GM19099 (cell line): ENCODE results near the gene NKX6-2.

ENCODE experiments used
- POLR2A ChIP-seq: IDR thresholded peaks from 3 replicates; pipeline ENCODE4 v1.6.1; 2011; ENCODE audit warnings: low read depth; ENCODE audit not compliant: insufficient read length; ENCODE audit errors: extremely low read depth

The NKX6-2 gene

DNA sequence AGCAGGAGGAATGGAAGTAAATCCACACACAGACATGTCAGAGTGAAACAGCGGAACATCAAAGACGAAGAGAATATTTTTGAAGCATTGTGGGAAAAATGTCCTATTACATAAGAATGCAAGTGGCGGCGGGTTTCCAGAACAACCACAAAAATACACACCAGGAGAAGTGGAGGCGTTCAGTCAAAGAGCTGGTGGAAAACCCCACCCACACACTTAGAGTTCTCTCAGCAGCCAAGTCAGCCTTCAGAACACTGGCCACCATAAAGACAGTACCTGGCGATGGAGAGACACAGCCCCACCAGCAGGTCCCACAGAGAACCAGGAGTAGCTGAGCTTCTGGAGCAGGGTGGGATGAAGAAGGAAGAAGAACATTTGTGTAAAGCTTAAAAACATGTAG, 23.7 kb downstream of the NKX6-2 start:
- no peak for TF ChIP-seq POLR2A

DNA sequence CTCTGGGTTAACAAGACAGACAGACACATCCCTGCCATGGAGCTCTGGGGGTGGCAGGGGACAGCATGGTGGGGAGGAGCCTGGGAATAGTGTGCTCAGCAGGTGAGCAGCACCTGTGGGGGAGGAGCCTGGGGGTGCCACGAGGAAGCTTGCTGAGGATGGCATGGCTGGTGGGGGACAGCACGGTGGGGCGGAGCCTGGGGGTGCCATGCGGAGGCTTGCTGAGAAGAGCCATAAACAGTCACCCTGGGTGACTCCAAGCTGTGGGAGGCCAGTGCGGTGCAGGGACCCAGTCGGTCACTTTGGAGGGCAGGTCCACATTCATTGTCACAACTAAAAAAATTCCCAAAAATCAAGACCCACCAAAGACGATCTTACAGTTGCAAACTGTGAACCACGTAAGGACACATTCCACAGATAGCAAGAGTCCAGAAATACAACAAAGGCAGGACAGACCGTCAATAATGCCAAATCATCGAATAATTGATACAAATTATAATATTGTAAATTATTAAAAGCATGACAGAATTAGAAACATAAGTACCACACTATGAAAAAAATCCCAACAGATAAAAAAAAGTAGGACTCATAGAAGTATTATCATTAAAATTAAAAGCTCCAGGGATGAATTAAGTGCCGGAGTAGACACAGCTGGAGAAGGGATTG, 24.4 kb downstream of the NKX6-2 start:
- no peak for TF ChIP-seq POLR2A

DNA sequence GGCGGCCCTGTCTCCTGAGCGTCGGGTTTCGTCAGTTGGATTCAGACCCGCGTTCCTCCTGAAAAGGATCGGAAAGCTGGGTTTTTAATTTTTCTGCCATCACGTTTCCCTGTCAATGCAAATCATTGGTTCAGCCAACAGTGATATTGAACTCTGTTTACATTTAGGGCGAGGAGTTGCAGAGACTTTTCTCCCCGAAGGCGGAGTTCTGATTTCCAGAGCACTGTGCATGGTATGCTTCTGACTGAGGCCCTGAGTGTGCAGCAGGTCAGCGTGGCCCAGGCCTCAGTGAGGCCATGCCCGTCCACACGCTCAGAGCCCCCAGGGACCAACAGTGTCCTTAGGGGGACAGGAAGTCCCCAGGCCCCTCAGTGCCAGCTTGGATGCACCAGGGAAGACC, 27.1 kb downstream of the NKX6-2 start:
- TF ChIP-seq POLR2A = no peak

DNA sequence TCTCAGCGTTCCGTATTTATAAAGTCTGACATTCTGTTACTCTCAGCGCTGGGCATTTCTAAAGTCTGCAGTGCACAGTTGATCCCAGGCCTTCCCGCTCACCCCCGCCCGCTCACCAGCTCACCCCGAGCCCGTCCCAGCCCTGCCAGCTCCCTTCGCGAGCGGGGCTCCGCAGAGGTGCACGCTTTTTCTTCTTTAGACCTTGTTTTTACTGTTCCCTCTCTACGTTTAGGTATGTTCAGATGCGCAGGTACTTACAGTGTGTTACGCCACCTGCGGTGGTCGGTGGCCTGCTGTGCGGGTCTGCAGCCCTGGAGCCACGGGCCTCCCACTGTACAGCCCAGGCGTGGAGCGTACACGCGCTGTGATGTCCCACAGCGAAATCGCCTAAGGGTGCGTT, 28.8 kb downstream of the NKX6-2 start:
- no peak for TF ChIP-seq POLR2A

DNA sequence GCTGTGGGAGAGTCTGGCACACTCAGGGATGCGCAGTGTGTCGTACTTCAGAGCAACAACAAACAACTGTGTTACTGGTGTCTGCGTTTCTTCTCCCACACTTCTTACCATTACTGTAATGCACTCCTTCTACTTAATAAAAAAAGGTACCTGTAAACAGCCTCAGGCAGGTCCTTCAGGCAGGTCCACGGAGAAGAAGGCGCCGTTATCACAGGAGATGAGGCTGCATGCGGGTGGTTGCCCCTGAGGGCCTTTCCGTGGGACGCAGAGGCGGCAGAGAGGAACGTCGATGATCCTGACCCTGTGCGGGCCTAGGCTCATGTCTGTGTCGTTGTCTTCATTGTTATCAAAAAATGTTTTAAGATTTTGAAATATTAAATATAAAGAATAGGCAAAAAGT, 29.4 kb downstream of the NKX6-2 start:
- no peak for TF ChIP-seq POLR2A

DNA sequence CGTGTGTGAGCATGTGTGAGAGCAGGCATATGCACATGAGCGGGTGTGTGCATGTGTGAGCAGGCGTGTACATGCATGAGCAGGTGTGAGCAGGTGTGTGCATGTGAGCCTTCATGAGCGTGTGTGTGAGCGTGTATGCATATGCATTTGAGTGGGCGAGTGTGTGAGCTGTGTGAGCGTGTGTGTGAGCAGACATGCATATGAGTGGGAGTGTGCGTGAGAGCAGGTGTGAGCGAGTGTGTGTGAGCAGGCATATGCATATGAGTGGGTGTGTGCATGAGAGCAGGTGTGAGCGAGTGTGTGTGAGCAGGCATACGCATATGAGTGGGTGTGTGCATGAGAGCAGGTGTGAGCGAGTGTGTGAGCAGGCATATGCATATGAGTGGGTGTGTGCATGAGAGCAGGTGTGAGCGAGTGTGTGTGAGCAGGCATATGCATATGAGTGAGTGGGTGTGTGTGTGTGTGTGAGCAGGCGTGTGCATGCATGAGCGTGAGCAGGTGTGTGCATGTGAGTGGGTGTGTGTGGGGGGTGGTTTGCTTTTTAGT, 30.7 kb downstream of the NKX6-2 start:
- no peak for TF ChIP-seq POLR2A

DNA sequence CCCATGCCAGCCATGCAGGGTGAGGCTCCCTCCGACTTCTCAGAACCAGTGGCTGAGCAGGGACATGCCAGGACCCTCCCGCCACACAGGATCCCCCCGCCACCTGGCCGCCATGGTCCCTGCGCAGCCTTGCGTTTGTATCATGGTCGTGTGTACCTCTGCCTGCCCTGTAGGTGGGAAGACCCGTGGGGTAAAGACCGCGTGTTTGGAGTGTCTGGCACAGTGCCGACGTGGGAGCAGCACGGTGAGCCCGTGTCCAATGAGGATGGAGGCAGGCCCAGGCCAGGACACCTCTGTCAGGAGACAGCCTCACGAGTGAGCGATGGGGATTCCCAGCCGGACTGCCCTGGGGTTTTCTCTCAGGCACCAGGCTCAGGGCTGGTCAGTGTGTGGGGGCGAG, 31.9 kb downstream of the NKX6-2 start:
- TF ChIP-seq POLR2A = no peak

DNA sequence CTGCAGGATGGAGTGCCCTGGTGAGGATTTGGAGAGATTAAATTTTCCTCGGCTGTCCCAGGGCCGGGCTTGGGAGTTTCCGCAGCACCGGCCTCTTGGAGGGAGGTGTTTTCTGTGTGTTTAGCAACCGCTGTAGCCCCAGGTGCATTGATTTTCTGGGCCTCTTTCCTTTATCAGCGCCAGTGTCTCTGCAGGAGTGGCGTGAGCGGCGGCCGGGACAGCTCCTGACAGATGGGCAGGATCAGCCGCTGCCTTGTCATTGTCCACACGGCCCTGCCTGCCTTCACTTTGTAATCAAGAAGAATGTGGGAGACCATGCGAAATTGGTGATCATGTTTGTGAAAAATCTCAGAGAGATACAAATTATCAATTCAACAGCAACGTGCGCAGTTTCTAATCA, 32.4 kb downstream of the NKX6-2 start:
- TF ChIP-seq POLR2A = no peak

DNA sequence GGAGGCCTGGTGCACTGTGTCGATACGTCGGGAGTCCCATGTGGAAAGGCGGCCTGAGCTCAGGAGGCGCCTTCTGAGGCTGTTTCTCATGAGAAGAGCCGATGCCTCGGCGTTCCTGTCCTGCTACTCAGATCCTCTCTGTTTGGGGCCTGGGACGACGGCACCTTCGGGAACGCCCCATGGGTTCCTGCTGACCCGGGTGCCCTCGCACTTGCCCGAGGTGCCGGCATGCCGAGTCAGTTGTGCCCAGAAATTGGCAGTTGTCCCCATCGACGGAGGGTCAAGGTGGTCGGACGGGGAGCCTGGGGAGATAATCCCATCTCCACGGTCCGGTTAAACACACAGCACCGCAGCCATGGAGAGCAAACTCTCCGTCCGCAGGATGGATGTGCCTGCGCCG, 33.0 kb downstream of the NKX6-2 start:
- TF ChIP-seq POLR2A = no peak

DNA sequence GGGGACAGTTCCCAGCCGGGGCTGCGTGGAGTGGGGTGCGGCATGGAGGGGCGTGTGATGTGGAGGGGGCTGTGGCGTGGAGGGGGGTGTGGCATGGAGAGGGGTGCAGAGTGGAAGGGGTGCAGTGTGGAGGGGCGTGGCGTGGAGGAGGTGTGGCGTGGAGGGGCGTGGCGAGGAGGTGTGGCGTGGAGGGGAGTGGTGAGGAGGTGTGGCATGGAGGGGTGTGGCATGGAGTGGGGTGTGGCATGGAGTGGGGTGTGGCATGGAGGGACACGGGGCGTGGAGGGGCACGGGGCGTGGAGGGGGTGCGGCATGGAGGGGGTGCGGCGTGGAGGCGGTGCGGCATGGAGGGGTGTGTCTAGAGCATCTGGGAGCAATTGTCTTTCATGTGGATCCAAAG, 33.6 kb downstream of the NKX6-2 start:
- no peak for TF ChIP-seq POLR2A

DNA sequence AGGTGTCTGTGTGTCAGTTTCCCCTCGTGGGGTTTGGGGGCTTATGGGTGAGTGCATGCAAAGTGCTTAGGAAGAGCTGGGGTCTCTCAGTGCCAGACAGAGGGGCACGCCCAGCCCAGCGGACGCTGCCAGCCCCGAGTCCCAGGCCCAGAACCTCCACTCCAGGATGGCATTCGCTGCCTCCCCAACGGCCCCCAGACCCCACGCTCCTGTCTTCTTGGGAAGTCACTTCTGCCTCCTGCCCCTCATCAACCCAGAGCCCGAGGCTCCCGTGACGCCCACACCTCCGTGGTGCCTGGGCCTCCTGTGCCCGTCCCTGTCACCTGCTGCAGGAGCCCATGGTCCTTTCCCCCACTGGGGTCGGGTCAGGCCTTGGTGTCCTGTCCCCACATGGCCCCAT, 35.0 kb downstream of the NKX6-2 start:
- no peak for TF ChIP-seq POLR2A

DNA sequence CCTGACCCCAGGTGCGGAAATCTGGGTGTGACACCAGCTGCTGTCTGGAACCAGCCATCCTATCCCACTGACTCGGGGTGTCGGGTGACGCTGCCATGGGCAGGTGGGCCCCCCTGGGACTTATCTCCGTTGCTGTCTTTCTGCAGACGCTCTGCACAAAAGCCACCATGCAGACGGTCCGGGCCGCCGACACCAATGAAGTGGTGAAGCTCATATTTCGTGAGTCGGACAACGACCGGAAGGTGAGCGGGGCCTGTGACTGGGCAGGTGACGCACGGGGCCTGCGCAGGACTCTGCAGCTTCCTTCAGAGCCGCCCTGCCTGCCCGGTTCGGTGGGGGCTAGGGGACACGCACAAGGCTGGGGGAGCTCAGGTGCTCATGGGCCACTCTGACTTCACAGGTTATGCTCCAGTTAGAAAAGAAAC, 36.6 kb downstream of the NKX6-2 start:
- TF ChIP-seq POLR2A = no peak

DNA sequence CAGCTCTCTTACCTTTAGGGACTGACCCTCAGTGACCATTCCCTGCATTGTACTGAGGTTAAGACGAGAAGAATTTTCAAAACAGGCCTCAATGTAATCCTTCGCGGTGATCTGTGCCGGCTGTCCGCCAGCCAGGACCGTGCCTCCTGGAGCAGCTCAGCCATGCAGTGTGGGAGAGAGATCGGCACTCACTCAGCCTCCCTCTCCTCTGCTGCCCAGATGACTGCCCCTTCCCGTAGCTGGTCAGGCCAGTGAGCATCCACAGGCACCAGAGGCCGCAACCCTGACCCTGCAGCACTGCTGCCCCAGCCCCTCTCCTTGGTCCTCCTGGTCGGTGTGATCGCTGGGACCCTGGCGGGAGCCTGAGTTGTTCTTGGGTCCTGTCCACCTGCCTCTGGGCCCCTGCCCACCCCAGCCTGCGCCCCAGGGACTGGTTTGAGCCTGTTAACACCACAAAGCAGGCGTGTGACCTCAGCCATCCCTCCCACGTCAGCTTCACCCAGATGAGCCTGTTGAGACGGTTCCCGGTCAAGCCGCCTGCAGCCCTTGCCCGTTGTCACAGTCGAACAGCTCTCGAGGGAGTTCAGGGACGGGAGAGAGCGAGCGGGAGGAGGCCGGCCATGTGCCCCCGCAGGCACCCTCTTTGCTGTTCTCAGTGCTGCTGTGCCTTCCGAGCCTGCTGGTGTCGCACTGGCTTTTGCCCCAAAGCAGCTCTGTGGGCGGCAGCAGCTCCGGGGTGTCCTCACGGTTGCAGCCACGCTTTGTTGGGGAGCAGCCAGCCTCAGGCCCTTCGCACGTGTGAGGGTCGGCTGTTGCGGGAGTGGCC, 37.2 kb downstream of the NKX6-2 start:
- TF ChIP-seq POLR2A = no peak

DNA sequence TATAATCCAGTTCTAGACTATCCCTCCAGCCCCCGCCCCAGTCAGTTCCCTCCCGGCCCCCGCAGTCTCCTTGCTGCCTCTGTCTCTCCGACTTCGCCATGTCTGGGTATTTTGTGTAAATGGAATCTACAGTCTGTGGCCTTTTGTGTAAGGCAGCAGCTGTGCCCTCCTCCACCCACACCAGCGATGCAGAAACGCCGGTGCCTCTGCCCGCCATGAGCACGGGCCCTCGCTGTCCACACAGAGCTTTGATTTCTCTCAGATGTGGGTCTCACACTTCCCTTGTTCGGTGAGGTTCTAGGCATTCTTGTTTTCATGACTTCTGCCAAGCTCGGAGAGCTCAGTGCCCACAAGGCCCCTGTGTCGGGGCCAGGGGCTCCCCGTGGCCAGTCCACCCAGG, 37.8 kb downstream of the NKX6-2 start:
- no peak for TF ChIP-seq POLR2A

DNA sequence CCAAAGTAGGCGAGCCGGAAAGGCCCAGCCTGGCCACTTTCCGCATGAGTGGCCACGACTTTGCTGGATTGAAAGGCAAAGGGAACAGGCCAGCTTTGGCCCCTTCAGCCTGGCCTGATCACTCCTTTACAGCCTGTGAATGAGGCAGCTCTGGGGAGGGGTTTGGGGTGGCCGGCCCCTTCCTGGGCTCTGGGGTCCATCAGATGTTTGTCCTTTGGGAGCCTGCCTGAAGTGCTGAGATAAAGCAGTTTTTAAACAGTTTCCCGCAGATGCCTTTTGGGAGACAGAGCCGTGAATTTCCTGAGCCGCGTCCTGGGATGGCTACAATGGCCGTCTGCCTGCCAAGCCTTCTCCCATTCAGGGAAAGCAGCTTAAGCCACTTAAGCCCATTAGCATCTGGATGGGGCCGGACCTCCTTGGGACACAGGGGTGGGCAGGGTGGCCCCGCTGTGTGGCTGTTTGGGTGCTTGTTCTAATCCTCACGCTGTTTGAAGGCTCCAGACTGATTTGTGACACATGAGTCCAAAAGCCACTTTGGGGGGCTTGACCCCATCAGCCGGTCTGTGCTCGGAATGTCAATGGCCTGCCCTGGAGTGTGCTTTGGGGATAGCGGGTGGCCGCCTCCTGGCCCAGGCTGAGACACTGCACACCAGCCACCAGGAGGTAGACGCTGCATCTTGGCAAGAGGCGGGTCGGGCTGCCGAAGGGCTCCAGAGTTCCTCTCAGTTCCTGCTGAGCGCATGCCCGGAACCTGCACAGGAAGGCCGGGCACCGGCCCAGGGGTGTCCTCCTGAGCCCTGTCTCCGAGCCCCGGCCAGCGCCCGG, 38.9 kb downstream of the NKX6-2 start:
- TF ChIP-seq POLR2A = no peak
